ENCODE results near the gene C5orf34.
"Not testable (repeated sequence)": the region's sequence is repeated elsewhere in the genome, so short reads cannot be mapped to it uniquely, and the experiment has no call there.

GRCh38 chr5:43465455-43465854, 49.5 kb downstream of the C5orf34 start:
- TF ChIP-seq CTCF (conservative IDR thresholded peaks at IDR 0.05; ENCODE audit: low read depth, low read length); POLR2A (IDR thresholded peaks at IDR 0.05; ENCODE audit: low read depth, low read length); SMC3 (IDR thresholded peaks at IDR 0.05; ENCODE audit: low read depth, low read length); RFX5 (IDR thresholded peaks at IDR 0.05; ENCODE audit: low read depth, low read length); RAD21 (IDR thresholded peaks at IDR 0.05; ENCODE audit: low read length); BHLHE40 (IDR thresholded peaks at IDR 0.05; ENCODE audit: low read depth, low read length); MXI1 (IDR thresholded peaks at IDR 0.05; ENCODE audit: borderline replicate concordance, low read depth, low read length); RCOR1 (IDR thresholded peaks at IDR 0.05; ENCODE audit: insufficient replicate concordance, low read length); MAFK (IDR thresholded peaks at IDR 0.05; ENCODE audit: low read depth, low read length): not testable (repeated sequence)
- TF ChIP-seq, protein P1, sequence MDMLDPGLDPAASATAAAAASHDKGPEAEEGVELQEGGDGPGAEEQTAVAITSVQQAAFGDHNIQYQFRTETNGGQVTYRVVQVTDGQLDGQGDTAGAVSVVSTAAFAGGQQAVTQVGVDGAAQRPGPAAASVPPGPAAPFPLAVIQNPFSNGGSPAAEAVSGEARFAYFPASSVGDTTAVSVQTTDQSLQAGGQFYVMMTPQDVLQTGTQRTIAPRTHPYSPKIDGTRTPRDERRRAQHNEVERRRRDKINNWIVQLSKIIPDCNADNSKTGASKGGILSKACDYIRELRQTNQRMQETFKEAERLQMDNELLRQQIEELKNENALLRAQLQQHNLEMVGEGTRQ (IDR thresholded peaks at IDR 0.05; ENCODE audit: low read depth, low read length) = not testable (repeated sequence)

Measured in IMR-90 (cell line).